Heart right ventricle (tissue), 16 donors: ENCODE measurements around the gene UACA. TPM values are rescaled to one million over a fixed set of nuclear protein-coding genes. Genes with fewer than 3 reads are reported as not detected.

ENCODE experiments used
- ATAC-seq, 8 donors: fragments of 200-7000 bp; cut with Tn5 transposase; one replicate each; pipeline ENCODE4 v1.9.1; 2020; ENCODE audit warnings: mild to moderate bottlenecking in 8 of 8, moderate library complexity in 8 of 8, moderate number of reproducible peaks in 1 of 8
- DNase-seq, 2 donors: peaks; one replicate each; pipeline ENCODE4 v3.0.0-alpha.2; 2020
- H3K27ac ChIP-seq, 10 donors: fragments of 200-600 bp; sonication (generic) in 2 of 10; one replicate each; pipeline versions ENCODE4 v1.5.0 to v1.8.0; 2020 to 2022; ENCODE audit warnings: mild to moderate bottlenecking in 3 of 10
- H3K27me3 ChIP-seq, 7 donors: fragments of 200-600 bp; one replicate each; pipeline ENCODE4 v1.8.0; 2021 to 2022; ENCODE audit warnings: mild to moderate bottlenecking in 2 of 7
- H3K36me3 ChIP-seq, 9 donors: fragments of 200-600 bp; sonication (generic) in 1 of 9; one replicate each; pipeline versions ENCODE4 v1.5.0 to v1.8.0; 2020 to 2022; ENCODE audit warnings: mild to moderate bottlenecking in 2 of 9
- H3K4me1 ChIP-seq, 9 donors: fragments of 200-600 bp; sonication (generic) in 1 of 9; one replicate each; pipeline versions ENCODE4 v1.5.0 to v1.8.0; 2020 to 2022; ENCODE audit warnings: mild to moderate bottlenecking in 4 of 9
- H3K4me3 ChIP-seq, 10 donors: fragments of 200-600 bp; sonication (generic) in 2 of 10; one replicate each; pipeline versions ENCODE4 v1.5.0 to v1.8.0; 2020 to 2022; ENCODE audit warnings: mild to moderate bottlenecking in 7 of 10, moderate library complexity in 2 of 10
- H3K9me3 ChIP-seq, 11 donors: fragments of 200-600 bp in 10 of 11; sonication (generic) in 2 of 11; one replicate each; pipeline versions ENCODE4 v1.5.0 to v1.8.0; 2013 to 2022; ENCODE audit warnings: mild to moderate bottlenecking in 2 of 11, control low read depth in 1 of 11, moderate library complexity in 1 of 11
- WGBS, 2 donors: extraction: QIAGEN DNeasy Blood & Tissue Kit; methylation state at CpG; one replicate each; pipeline ENCODE4 v1.1.7; 2013; ENCODE audit warnings: inconsistent platforms in 1 of 2; 5-methylcytosine and 5-hydroxymethylcytosine counted together
- intact Hi-C, 10 donors: fragments of 100-400 bp; cut with DNase I; formaldehyde crosslinking; loops; one replicate each; pipeline versions ENCODE4 v1.11.1 to v1.14.2; 2022
- polyA plus RNA-seq, 2 donors: library from polyadenylated mRNA; stranded (reverse); fragments of 200-250 nt; gene quantifications; one replicate each; pipeline ENCODE4 v1.2.3, GENCODE V29; 2013
- total RNA-seq, 10 donors: library from RNA; stranded (reverse); fragmentation: NEBNext Ultra II Directional in 3 of 10; extraction: Animal tissue kit (Norgen Biotek cat#: 25700) in 3 of 10; gene quantifications; one replicate each; pipeline versions ENCODE4 v1.2.1 to v1.2.4, GENCODE V29; 2021 to 2023
- TF ChIP-seq, protein P1 (sequence below), 9 donors: fragments of 200-600 bp; sonication (generic) in 2 of 9; IDR thresholded peaks; one replicate each; pipeline versions ENCODE4 v1.5.0 to v1.8.0; 2021 to 2022; ENCODE audit warnings: antibody characterized with exemption in 9 of 9, mild to moderate bottlenecking in 5 of 9, moderate library complexity in 1 of 9
- donor health status: Arrhythmogenic right ventricular cardiomyopathy.
- donor health status: ischemic (EF 13 %, LVEDD 7.1; RV severe dilation, severe dysfunction).
- donor health status: healthy with polysubstance abuse.
- donor health status: DM: no; HTN: yes; CAD: no.
- donor health status: DM: no; HTN: no; CAD: no.
- donor health status: ischemic (EF 25% LVEDD 6.9; RV normal size, moderate dysfunction).
- donor health status: ischemic (EF 25% LVEDD 5.7; RV mildly dilated, moderate dysfunction).
- donor health status: healthy.
- donor health status: DM: yes; HTN: yes; CAD: no.
- donor health status: Ischemic cardiomyopathy.
- donor health status: ischemic (EF 35%, LVEDD 5.7; RV mildly dilated, moderate dysfunction).
- donor health status: nonischemic (EF 11% LVEDD 7.7; RV severe dilation, severe dysfunction).
- donor health status: DM: yes; HTN: yes; CAD: no.
- donor health status: PGD.
- donor health status: ischemic (EF 29% LVEDD 5.4; RV normal size, mild dysfunction).
- donor health status: nonischemic (EF 23%, LVEDD 6.1; RV moderate dilation, normal function).

The UACA gene
- total and polyA plus RNA-seq, 12 donors, result 14.2 to 75.4 (median 47.1) TPM

DNA sequence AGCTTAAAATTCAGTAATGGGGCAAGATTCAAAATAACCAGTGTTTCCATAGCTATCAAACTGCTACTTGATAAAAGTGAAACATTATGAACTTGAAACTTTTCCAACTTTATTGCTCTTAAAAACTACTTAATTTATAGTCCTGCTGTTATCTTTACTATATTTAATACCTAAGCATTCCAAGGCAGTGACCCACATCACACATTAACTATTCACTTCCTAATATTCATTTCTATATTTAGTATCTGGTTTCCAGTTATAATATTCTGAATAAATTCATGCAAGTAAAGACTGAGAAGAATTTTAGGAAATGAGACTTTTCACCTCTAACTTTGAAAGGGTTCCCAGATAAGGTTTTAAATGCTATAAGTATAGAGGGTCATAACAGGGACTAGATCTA lies 64.9 kb downstream of the UACA start:
- no peaks in the 10 kb centered on the region for H3K9me3 ChIP-seq
- ATAC-seq, result no peak
- TF ChIP-seq, protein P1, sequence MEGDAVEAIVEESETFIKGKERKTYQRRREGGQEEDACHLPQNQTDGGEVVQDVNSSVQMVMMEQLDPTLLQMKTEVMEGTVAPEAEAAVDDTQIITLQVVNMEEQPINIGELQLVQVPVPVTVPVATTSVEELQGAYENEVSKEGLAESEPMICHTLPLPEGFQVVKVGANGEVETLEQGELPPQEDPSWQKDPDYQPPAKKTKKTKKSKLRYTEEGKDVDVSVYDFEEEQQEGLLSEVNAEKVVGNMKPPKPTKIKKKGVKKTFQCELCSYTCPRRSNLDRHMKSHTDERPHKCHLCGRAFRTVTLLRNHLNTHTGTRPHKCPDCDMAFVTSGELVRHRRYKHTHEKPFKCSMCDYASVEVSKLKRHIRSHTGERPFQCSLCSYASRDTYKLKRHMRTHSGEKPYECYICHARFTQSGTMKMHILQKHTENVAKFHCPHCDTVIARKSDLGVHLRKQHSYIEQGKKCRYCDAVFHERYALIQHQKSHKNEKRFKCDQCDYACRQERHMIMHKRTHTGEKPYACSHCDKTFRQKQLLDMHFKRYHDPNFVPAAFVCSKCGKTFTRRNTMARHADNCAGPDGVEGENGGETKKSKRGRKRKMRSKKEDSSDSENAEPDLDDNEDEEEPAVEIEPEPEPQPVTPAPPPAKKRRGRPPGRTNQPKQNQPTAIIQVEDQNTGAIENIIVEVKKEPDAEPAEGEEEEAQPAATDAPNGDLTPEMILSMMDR (IDR thresholded peaks at IDR 0.05), result no peak
- H3K27me3 ChIP-seq, result no peaks in the 10 kb centered on the region
- H3K36me3 ChIP-seq, result peaks cover 0 to 38% (median 0%) of the 10 kb centered on the region in 9 donors
- intact Hi-C loops, result no loop called here
- peaks cover 10 to 90% (median 60%) of the 10 kb centered on the region in 9 donors for H3K4me1 ChIP-seq
- no peak for DNase-seq
- peak overlapping the region in 8 of 10 donors; percentile 44 to 80 (median 74) for H3K27ac ChIP-seq
- peak overlapping the region in 5 of 10 donors; percentile 2 to 51 (median 44) for H3K4me3 ChIP-seq

DNA sequence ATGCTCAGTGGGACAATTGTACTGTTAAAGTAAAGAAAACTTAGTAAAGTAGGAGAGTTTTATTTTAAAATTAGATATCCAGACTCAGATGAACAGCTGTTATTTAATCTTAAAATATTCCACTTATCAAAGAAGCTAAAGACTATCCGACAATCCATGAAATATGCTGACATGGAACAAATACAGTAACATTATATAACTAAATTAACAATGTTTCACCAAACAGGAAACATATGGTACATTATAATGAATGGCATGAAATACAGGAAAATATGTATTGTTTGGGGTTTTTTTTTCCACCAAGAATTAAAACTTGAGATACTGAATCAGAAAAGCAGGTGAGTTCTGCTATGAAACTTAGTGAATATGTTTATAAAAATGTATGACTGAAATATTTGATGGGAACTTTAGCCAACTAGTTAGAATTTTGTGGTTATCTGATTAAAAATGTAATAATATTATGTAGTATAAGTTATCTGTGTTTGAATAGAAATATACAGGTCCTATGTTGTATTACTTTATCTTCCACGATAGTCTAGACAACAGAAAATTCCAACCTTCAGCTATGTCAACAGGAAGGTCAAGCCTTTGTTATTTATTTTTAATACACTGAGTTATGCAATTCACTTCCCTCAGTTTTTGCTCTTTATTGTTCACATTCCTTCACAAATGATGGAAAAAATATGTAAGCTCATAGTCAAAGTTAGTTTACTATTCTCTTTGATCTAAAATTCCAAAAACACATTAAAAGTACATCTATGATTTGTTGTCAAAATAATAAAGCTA lies 72.7 kb downstream of the UACA start:
- TF ChIP-seq, protein P1 (IDR thresholded peaks at IDR 0.05), result no peak
- Histone ChIP-seq H3K9me3 (no peaks in the 10 kb centered on the region), H3K4me3 (peak overlapping the region in 1 of 10 donors; percentile 20), H3K36me3 (peaks cover 0 to 59% (median 14%) of the 10 kb centered on the region in 9 donors), H3K27ac (peak overlapping the region in 4 of 10 donors; percentile 0 to 42 (median 2)), H3K4me1 (peaks cover 0 to 64% (median 25%) of the 10 kb centered on the region in 9 donors), H3K27me3 (no peaks in the 10 kb centered on the region)
- WGBS, 2 donors, result 29 to 32% methylated on average over 2 of the region's 2 CpGs
- DNase-seq, result no peak
- intact Hi-C loops, result no loop called here
- ATAC-seq, result peak in 2 of 8 donors; percentile 52 to 69

GRCh38 chr15:70690021-70690420 lies 73.3 kb downstream of the UACA start:
- DNase-seq (no peak), ATAC-seq (no peak)
- Histone ChIP-seq H3K27me3 (no peaks in the 10 kb centered on the region), H3K9me3 (no peaks in the 10 kb centered on the region), H3K36me3 (peaks cover 0 to 65% (median 19%) of the 10 kb centered on the region in 9 donors), H3K4me1 (peaks cover 0 to 61% (median 25%) of the 10 kb centered on the region in 9 donors), H3K27ac (peak overlapping the region in 3 of 10 donors; percentile 0 to 42 (median 3)), H3K4me3 (no peak overlapping the region)
- TF ChIP-seq, protein P1 (IDR thresholded peaks at IDR 0.05), result no peak
- intact Hi-C loops, result no loop called here
- 92% methylated on average over 2 of the region's 2 CpGs for WGBS, 2 donors

DNA sequence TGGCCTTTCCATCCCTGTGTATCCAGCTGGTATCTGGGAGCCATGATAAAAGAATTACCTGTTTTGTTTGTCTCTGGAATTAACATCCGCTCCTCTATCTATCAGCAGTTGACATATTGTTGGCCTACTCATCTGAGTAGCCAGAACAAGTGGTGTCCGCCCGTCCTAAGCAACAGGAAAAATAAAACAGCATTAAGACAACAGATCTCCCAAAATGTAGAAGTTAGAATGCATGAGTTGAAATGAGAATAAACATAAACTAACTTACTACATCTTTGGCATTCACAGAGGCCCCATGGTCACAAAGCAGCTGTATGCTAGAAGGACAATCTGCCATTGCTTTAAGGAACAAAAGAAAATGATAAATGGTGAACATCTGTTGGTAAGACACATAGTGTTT lies 75.9 kb downstream of the UACA start:
- intact Hi-C loops, result loop anchor here in 3 of 10 donors (5.0 to 10.0 kb wide), 3 partner anchors 75 to 187 kb away; partner anchors contain the start of gene UACA (in 2 of the 3)
- Histone ChIP-seq H3K4me1 (peaks cover 0 to 49% (median 25%) of the 10 kb centered on the region in 9 donors), H3K9me3 (no peaks in the 10 kb centered on the region), H3K27ac (no peak overlapping the region), H3K27me3 (no peaks in the 10 kb centered on the region), H3K36me3 (peaks cover 0 to 68% (median 19%) of the 10 kb centered on the region in 9 donors), H3K4me3 (no peak overlapping the region)
- TF ChIP-seq, protein P1 (IDR thresholded peaks at IDR 0.05), result no peak
- ATAC-seq (no peak), DNase-seq (no peak)
- WGBS, 2 donors, result 78 to 82% methylated on average over 3 of the region's 3 CpGs
